Stimulated activated CD8-positive, alpha-beta memory T cell treated with anti-CD3 and anti-CD28 coated beads, Interleukin-15, amount 100 ng/mL, for 24 hours (primary cell): ENCODE results near the gene AGAP6.
"Not testable (repeated sequence)": the region's sequence is repeated elsewhere in the genome, so short reads cannot be mapped to it uniquely, and the experiment has no call there.

ENCODE experiments used
- DNase-seq: peaks from one replicate; pipeline ENCODE4 v3.0.0-alpha.2; 2020; ENCODE audit warnings: low read depth

Gene AGAP6

GRCh38 chr10:49988376-49988775 is at the start of gene AGAP6:
AGAP6 (plus strand) TSS chr10:49988406; CDS start chr10:49988716, 310 bp downstream.
- not testable (repeated sequence) for DNase-seq

- peak; percentile 60 for DNase-seq
These were observed 46.5 kb upstream of the AGAP6 start, which contains the start of the genes PARG and TIMM23B for GRCh38 chr10:49941447-49942338. PARG (minus strand) TSS chr10:49942027; CDS start chr10:49941725, 302 bp downstream. TIMM23B (plus strand) TSS chr10:49942053; CDS start chr10:49942195, 142 bp downstream.

- not testable (repeated sequence) for DNase-seq
These were observed 45.9 kb upstream of the AGAP6 start for GRCh38 chr10:49942339-49942705.

- DNase-seq, result not testable (repeated sequence)
These were observed 44.6 kb upstream of the AGAP6 start for GRCh38 chr10:49943607-49944006.

- DNase-seq, result not testable (repeated sequence)
These were observed 40.1 kb upstream of the AGAP6 start for GRCh38 chr10:49948142-49948541.

GRCh38 chr10:49948737-49949136 is 39.5 kb upstream of the AGAP6 start:
- not testable (repeated sequence) for DNase-seq

- not testable (repeated sequence) for DNase-seq
These were observed 36.2 kb upstream of the AGAP6 start for GRCh38 chr10:49952006-49952405.

GRCh38 chr10:49953122-49953521 is 35.1 kb upstream of the AGAP6 start:
- DNase-seq, result not testable (repeated sequence)

GRCh38 chr10:49970331-49970857 is 17.8 kb upstream of the AGAP6 start:
- DNase-seq, result not testable (repeated sequence)

GRCh38 chr10:49971466-49971865 is 16.7 kb upstream of the AGAP6 start:
- DNase-seq, result not testable (repeated sequence)

- DNase-seq, result not testable (repeated sequence)
These were observed 16.1 kb upstream of the AGAP6 start for GRCh38 chr10:49972094-49972493.

GRCh38 chr10:49977756-49978155 is 10.4 kb upstream of the AGAP6 start:
- not testable (repeated sequence) for DNase-seq

- not testable (repeated sequence) for DNase-seq
These were observed 999 bp upstream of the AGAP6 start for GRCh38 chr10:49987207-49987606.

- DNase-seq, result not testable (repeated sequence)
These were observed 7.1 kb downstream of the AGAP6 start for GRCh38 chr10:49995321-49995720.

GRCh38 chr10:50014024-50014423 is 25.8 kb downstream of the AGAP6 start:
- not testable (repeated sequence) for DNase-seq

- DNase-seq, result not testable (repeated sequence)
These were observed 27.5 kb downstream of the AGAP6 start for GRCh38 chr10:50015596-50016220.

GRCh38 chr10:50016926-50017325 is 28.7 kb downstream of the AGAP6 start:
- not testable (repeated sequence) for DNase-seq

GRCh38 chr10:50017646-50018045 is 29.4 kb downstream of the AGAP6 start:
- not testable (repeated sequence) for DNase-seq

GRCh38 chr10:50019279-50019678 is 31.1 kb downstream of the AGAP6 start:
- DNase-seq, result not testable (repeated sequence)

- not testable (repeated sequence) for DNase-seq
These were observed 32.3 kb downstream of the AGAP6 start for GRCh38 chr10:50020451-50021024.

GRCh38 chr10:50021646-50022045 is 33.4 kb downstream of the AGAP6 start:
- no peak for DNase-seq
